ENCODE measurements around the gene PGGT1B. TPM values are rescaled to one million over a fixed set of nuclear protein-coding genes. Genes with fewer than 3 reads are reported as not detected.

Gene PGGT1B
- total and polyA plus RNA-seq, 9 of the 15 experiments (the other 6 are each of a cell fraction or from before 2014, with no cell fraction given): 5.3 to 33.7 (median 19.8) TPM

DNA sequence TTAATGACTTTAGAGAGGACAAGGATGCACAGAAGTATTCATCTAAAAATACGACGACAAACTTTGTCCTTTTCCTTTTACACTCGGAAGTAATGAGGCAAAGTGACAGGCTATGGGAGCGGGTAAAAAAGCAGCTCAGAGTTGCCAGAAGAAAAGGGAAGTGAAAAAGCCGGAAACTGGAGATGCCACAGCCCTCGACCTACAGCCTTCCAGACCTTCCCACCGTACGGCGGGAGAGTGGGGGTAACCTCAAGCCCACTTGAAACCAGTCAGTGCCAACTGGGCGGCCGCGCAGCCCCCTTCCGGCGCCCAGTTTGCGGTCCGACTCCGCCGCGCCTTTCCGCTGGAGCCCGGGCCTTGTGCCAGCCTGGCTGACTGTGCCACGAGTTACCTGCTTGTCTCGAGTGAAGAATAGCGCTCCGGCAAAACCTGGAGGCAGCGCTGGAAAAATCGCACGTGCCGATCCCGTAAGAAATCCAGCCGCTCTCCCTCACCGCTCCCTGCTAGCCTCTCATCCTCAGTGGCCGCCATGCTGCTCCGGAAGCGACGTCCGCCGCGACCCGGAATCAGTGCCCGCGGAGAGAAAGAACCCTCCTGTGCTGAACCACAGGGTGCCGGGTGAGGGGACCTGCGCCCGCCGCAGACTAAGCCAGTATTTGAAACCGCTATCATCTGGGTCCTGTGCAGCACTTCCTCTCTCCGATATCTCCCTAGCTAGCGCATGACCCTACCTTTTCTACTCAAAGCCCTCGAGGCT lies at the start of gene PGGT1B (continued):
- TF ChIP-seq, protein P1, sequence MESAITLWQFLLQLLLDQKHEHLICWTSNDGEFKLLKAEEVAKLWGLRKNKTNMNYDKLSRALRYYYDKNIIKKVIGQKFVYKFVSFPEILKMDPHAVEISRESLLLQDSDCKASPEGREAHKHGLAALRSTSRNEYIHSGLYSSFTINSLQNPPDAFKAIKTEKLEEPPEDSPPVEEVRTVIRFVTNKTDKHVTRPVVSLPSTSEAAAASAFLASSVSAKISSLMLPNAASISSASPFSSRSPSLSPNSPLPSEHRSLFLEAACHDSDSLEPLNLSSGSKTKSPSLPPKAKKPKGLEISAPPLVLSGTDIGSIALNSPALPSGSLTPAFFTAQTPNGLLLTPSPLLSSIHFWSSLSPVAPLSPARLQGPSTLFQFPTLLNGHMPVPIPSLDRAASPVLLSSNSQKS (CRISPR knock-in tag; IDR thresholded peaks at IDR 0.05): no peak
- TF ChIP-seq MCM5 (IDR thresholded peaks at IDR 0.05; ENCODE audit: low read depth): no peak
- TF ChIP-seq TARDBP (IDR thresholded peaks at IDR 0.05): no peak
- TF ChIP-seq ZNF354B (CRISPR knock-in tag; IDR thresholded peaks at IDR 0.05): no peak
- TF ChIP-seq SMARCC2 (IDR thresholded peaks at IDR 0.05; ENCODE audit: low read depth): 0 out of 2 replicates have a peak, but pooled peaks have one; percentile 26
- peak; percentile 86 for TF ChIP-seq ZNF766 (CRISPR knock-in tag; conservative IDR thresholded peaks at IDR 0.05)
- TF ChIP-seq ZNF12 (CRISPR knock-in tag; IDR thresholded peaks at IDR 0.05): no peak
- TF ChIP-seq PHF21A (IDR thresholded peaks at IDR 0.05; ENCODE audit: borderline replicate concordance, low read depth): 0 out of 2 replicates have a peak, but pooled peaks have one; percentile 17
- TF ChIP-seq POLR2G (IDR thresholded peaks at IDR 0.05; ENCODE audit: low read depth, low read length): peak; percentile 96
- no peak for TF ChIP-seq ARHGAP35 (IDR thresholded peaks at IDR 0.05; ENCODE audit: partially characterized antibody)
- no peak for TF ChIP-seq SNIP1 (IDR thresholded peaks at IDR 0.05; ENCODE audit: low read depth)
